Spleen (tissue), 11 donors: ENCODE measurements around the gene HPSE. TPM values are rescaled to one million over a fixed set of nuclear protein-coding genes. Genes with fewer than 3 reads are reported as not detected.
"Not testable (repeated sequence)": the region's sequence is repeated elsewhere in the genome, so short reads cannot be mapped to it uniquely, and the experiment has no call there.

Experiments
- DNase-seq: peaks from one replicate; pipeline ENCODE4 v3.0.0-alpha.2; 2020
- H3K27ac ChIP-seq, 8 donors: fragments of 200-600 bp; sonication (generic) in 7 of 8; 1 replicate in 4 of 8; 2 replicates in 4 of 8; pipeline versions ENCODE4 v1.5.0 to v1.8.0; 2016 to 2021; ENCODE audit warnings: inconsistent platforms in 4 of 8, mild to moderate bottlenecking in 4 of 8, moderate library complexity in 1 of 8
- H3K27me3 ChIP-seq, 7 donors: fragments of 200-600 bp; sonication (generic) in 6 of 7; replicated peaks in 1 of 7; 1 replicate in 4 of 7; 2 replicates in 3 of 7; pipeline versions ENCODE4 v1.5.0 to v1.8.0; 2016 to 2021; ENCODE audit warnings: inconsistent platforms in 3 of 7, mild to moderate bottlenecking in 1 of 7
- H3K36me3 ChIP-seq, 6 donors: fragments of 200-600 bp; sonication (generic) in 5 of 6; 1 replicate in 4 of 6; 2 replicates in 2 of 6; pipeline versions ENCODE4 v1.5.0 to v1.8.0; 2016 to 2021; ENCODE audit warnings: inconsistent platforms in 2 of 6
- H3K4me1 ChIP-seq, 6 donors: fragments of 200-600 bp; sonication (generic) in 5 of 6; 1 replicate in 3 of 6; 2 replicates in 3 of 6; pipeline versions ENCODE4 v1.5.0 to v1.8.0; 2016 to 2021; ENCODE audit warnings: inconsistent platforms in 3 of 6
- H3K4me3 ChIP-seq, 8 donors: fragments of 200-600 bp; sonication (generic) in 7 of 8; 1 replicate in 4 of 8; 2 replicates in 4 of 8; pipeline versions ENCODE4 v1.5.0 to v1.8.0; 2016 to 2021; ENCODE audit warnings: inconsistent platforms in 4 of 8, mild to moderate bottlenecking in 4 of 8, moderate library complexity in 2 of 8
- H3K9me3 ChIP-seq, 8 donors: fragments of 200-600 bp; sonication (generic) in 7 of 8; 1 replicate in 4 of 8; 2 replicates in 4 of 8; pipeline versions ENCODE4 v1.5.0 to v1.8.0; 2016 to 2021; ENCODE audit warnings: inconsistent platforms in 4 of 8
- CTCF ChIP-seq, 11 experiments: fragments of 200-600 bp in 7 of 11; fragments of 450-650 bp in 4 of 11; sonication (generic) in 4 of 11; IDR thresholded peaks in 8 of 11; conservative IDR thresholded peaks in 3 of 11; 1 replicate in 7 of 11; 2 replicates in 4 of 11; pipeline versions ENCODE4 v1.4.0 to v1.8.0; 2016 to 2021; ENCODE audit warnings: antibody characterized with exemption in 11 of 11, inconsistent platforms in 4 of 11, mild to moderate bottlenecking in 1 of 11
- POLR2A ChIP-seq, 3 donors: fragments of 450-650 bp; IDR thresholded peaks; one replicate each; pipeline ENCODE4 v1.5.1; 2017; ENCODE audit warnings: antibody characterized with exemption in 3 of 3, mild to moderate bottlenecking in 1 of 3
- POLR2AphosphoS5 ChIP-seq, 3 donors: sonication (generic); formaldehyde crosslinking; IDR thresholded peaks; one replicate each; pipeline ENCODE4 v1.5.1; 2017; ENCODE audit warnings: antibody characterized with exemption in 3 of 3
- WGBS, 5 donors: extraction: QIAGEN DNeasy Blood & Tissue Kit in 3 of 5; methylation state at CpG; one replicate each; pipeline versions ENCODE4 v1.1.5 to v1.1.7; 2013 to 2018; 5-methylcytosine and 5-hydroxymethylcytosine counted together
- intact Hi-C: fragments of 100-400 bp; cut with DNase I; formaldehyde crosslinking; loops from one replicate; pipeline ENCODE4 v1.15.0; 2023; ENCODE audit warnings: low total_unique reads
- polyA plus RNA-seq, 3 donors: library from polyadenylated mRNA; stranded (reverse); fragments of 200-250 nt; gene quantifications; one replicate each; pipeline ENCODE4 v1.2.1, GENCODE V29; 2013
- total RNA-seq, 7 donors: library from RNA; depleted of rRNA in 3 of 7; stranded (reverse); fragments of >200 nt in 3 of 7; fragmentation: NEBNext Ultra II Directional in 4 of 7; extraction: Animal tissue kit (Norgen Biotek cat#: 25700) in 4 of 7; gene quantifications; one replicate each; pipeline versions ENCODE4 v1.1.0 to v1.2.1, GENCODE V29; 2016 to 2021
- donor health status: healthy with polysubstance abuse.
- donor health status: DM: no; HTN: no; CAD: no; lungs with moderate emphysema.
- donor health status: DM: no; HTN: no; CAD: no.
- donor health status: Bipolar disorder and iron deficiency.
- donor health status: healthy.
- donor health status: DM: no; HTN: no; CAD: no.
- donor health status: DM: yes; HTN: yes; CAD: no.

The HPSE gene
- total and polyA plus RNA-seq, 10 donors = 1.3 to 24.6 (median 12.7) TPM

GRCh38 chr4:83328521-83329187 lies 6.0 kb downstream of the HPSE start:
- DNase-seq = no peak
- intact Hi-C loops = no loop called here
- no peaks in the 10 kb centered on the region for H3K9me3 ChIP-seq
- H3K4me1 ChIP-seq = peaks cover 0 to 41% (median 4%) of the 10 kb centered on the region in 6 donors
- no peaks in the 10 kb centered on the region for H3K36me3 ChIP-seq
- H3K27ac ChIP-seq = no peak overlapping the region
- peak in 1 of 11 experiments; percentile 8 for TF ChIP-seq CTCF (IDR thresholded peaks at IDR 0.05 in 8 of 11, conservative IDR thresholded peaks at IDR 0.05 in 3 of 11)
- TF ChIP-seq POLR2AphosphoS5 (IDR thresholded peaks at IDR 0.05) = no peak
- no peak overlapping the region for H3K4me3 ChIP-seq
- no peaks in the 10 kb centered on the region for H3K27me3 ChIP-seq
- 49 to 63% (median 57%) methylated on average over 7 of the region's 7 CpGs for WGBS, 5 donors

GRCh38 chr4:83326546-83326945 lies 8.1 kb downstream of the HPSE start:
- Histone ChIP-seq H3K27ac (no peak overlapping the region), H3K9me3 (no peaks in the 10 kb centered on the region), H3K4me3 (no peak overlapping the region), H3K36me3 (no peaks in the 10 kb centered on the region), H3K27me3 (no peaks in the 10 kb centered on the region), H3K4me1 (peaks cover 0 to 33% (median 5%) of the 10 kb centered on the region in 6 donors)
- intact Hi-C loops = no loop called here
- 69 to 92% (median 78%) methylated on average over 8 of the region's 8 CpGs for WGBS, 5 donors
- TF ChIP-seq POLR2A (IDR thresholded peaks at IDR 0.05) (no peak), POLR2AphosphoS5 (IDR thresholded peaks at IDR 0.05) (no peak), CTCF (IDR thresholded peaks at IDR 0.05 in 8 of 11, conservative IDR thresholded peaks at IDR 0.05 in 3 of 11) (no peak)
- no peak for DNase-seq

GRCh38 chr4:83325306-83325705 lies 9.3 kb downstream of the HPSE start:
- H3K4me3 ChIP-seq, H3K9me3 ChIP-seq, intact Hi-C loops, H3K36me3 ChIP-seq, H3K27me3 ChIP-seq, H3K27ac ChIP-seq, DNase-seq: not testable (repeated sequence)
- peaks cover 0 to 45% (median 10%) of the 10 kb centered on the region in 6 donors for H3K4me1 ChIP-seq
- 72 to 97% (median 93%) methylated on average over 4 of the region's 4 CpGs for WGBS, 5 donors

GRCh38 chr4:83323136-83323535 lies 11.5 kb downstream of the HPSE start:
- peaks cover 0 to 37% (median 12%) of the 10 kb centered on the region in 6 donors for H3K4me1 ChIP-seq
- peaks cover 0 to 7% (median 0%) of the 10 kb centered on the region in 6 donors for H3K36me3 ChIP-seq
- no peak for TF ChIP-seq POLR2A (IDR thresholded peaks at IDR 0.05)
- no peak for TF ChIP-seq CTCF (IDR thresholded peaks at IDR 0.05 in 8 of 11, conservative IDR thresholded peaks at IDR 0.05 in 3 of 11)
- no peak for TF ChIP-seq POLR2AphosphoS5 (IDR thresholded peaks at IDR 0.05)
- no peaks in the 10 kb centered on the region for H3K27me3 ChIP-seq
- DNase-seq = no peak
- no peaks in the 10 kb centered on the region for H3K9me3 ChIP-seq
- H3K27ac ChIP-seq = peak overlapping the region in 3 of 8 donors; percentile 72 to 79 (median 74)
- H3K4me3 ChIP-seq = no peak overlapping the region
- 88 to 95% (median 94%) methylated on average over 3 of the region's 3 CpGs for WGBS, 5 donors
- intact Hi-C loops = no loop called here
